HEK293T (cell line): Measurements from ENCODE around the gene ELP1.
A peak's percentile ranks its signal among the peaks of the same experiment; 100 is the strongest.
"Not testable (repeated sequence)": the region's sequence is repeated elsewhere in the genome, so short reads cannot be mapped to it uniquely, and the experiment has no call there.

Experiments
- CTCF ChIA-PET: fragments of 350-600 bp; formaldehyde crosslinking; extraction: SDS; loops from one replicate; lab custom pipeline; 2021; ENCODE audit warnings: antibody characterized with exemption, inconsistent platforms; lab: Yijun Ruan, JAX
- POLR2A ChIA-PET: fragments of 350-600 bp; formaldehyde crosslinking; extraction: SDS; loops from one replicate; lab custom pipeline; 2020; ENCODE audit warnings: antibody characterized with exemption, inconsistent platforms; lab: Yijun Ruan, JAX
- DNase-seq: peaks from one replicate; pipeline ENCODE4 v3.0.0; 2012; ENCODE audit warnings: mixed read lengths; ENCODE audit errors: extremely low spot score
- ARNT ChIP-seq: fragments of 450-650 bp; IDR thresholded peaks from 2 replicates; pipeline ENCODE4 v1.6.1; 2017; ENCODE audit warnings: mild to moderate bottlenecking
- BHLHE40 ChIP-seq: fragments of 450-650 bp; IDR thresholded peaks from 2 replicates; pipeline ENCODE4 v1.6.1; 2016; ENCODE audit warnings: mild to moderate bottlenecking, moderate library complexity, borderline replicate concordance
- CTBP1 ChIP-seq: fragments of 450-650 bp; IDR thresholded peaks from 2 replicates; pipeline ENCODE4 v1.6.1; 2016; ENCODE audit warnings: borderline replicate concordance
- ELF4 ChIP-seq: fragments of 450-650 bp; IDR thresholded peaks from 2 replicates; pipeline ENCODE4 v1.6.1; 2017; ENCODE audit warnings: antibody characterized with exemption
- FOXA1 ChIP-seq: fragments of 450-650 bp; IDR thresholded peaks from 2 replicates; pipeline ENCODE4 v1.6.1; 2016; ENCODE audit warnings: mild to moderate bottlenecking
- FOXK2 ChIP-seq: fragments of 450-650 bp; IDR thresholded peaks from 2 replicates; pipeline ENCODE4 v1.6.1; 2016; ENCODE audit warnings: mild to moderate bottlenecking
- FOXM1 ChIP-seq: fragments of 450-650 bp; IDR thresholded peaks from 2 replicates; pipeline ENCODE4 v1.6.1; 2017; ENCODE audit warnings: mild to moderate bottlenecking, borderline replicate concordance
- HDGF ChIP-seq: fragments of 450-650 bp; IDR thresholded peaks from 2 replicates; pipeline ENCODE4 v1.6.1; 2017; ENCODE audit warnings: antibody characterized with exemption, borderline replicate concordance
- L3MBTL2 ChIP-seq: fragments of 450-650 bp; conservative IDR thresholded peaks from 2 replicates; pipeline ENCODE4 v1.6.1; 2016; ENCODE audit warnings: mild to moderate bottlenecking
- LEF1 ChIP-seq: fragments of 450-650 bp; IDR thresholded peaks from 2 replicates; pipeline ENCODE4 v1.6.1; 2017; ENCODE audit warnings: mild to moderate bottlenecking, borderline replicate concordance
- NFRKB ChIP-seq: fragments of 450-650 bp; IDR thresholded peaks from 2 replicates; pipeline ENCODE4 v1.6.1; 2016; ENCODE audit warnings: mild to moderate bottlenecking, moderate library complexity
- SP1 ChIP-seq: fragments of 450-650 bp; IDR thresholded peaks from 2 replicates; pipeline ENCODE4 v1.6.1; 2017
- SUZ12 ChIP-seq: fragments of 450-650 bp; IDR thresholded peaks from 2 replicates; pipeline ENCODE4 v1.6.1; 2016; ENCODE audit warnings: mild to moderate bottlenecking
- TARDBP ChIP-seq: fragments of 450-650 bp; IDR thresholded peaks from 2 replicates; pipeline ENCODE4 v1.6.1; 2016
- ZNF384 ChIP-seq: fragments of 450-650 bp; IDR thresholded peaks from 2 replicates; pipeline ENCODE4 v1.6.1; 2016
- TF ChIP-seq, protein P1 (sequence below): fragments of 450-650 bp; IDR thresholded peaks from 2 replicates; pipeline ENCODE4 v1.6.1; 2016

Gene ELP1

DNA sequence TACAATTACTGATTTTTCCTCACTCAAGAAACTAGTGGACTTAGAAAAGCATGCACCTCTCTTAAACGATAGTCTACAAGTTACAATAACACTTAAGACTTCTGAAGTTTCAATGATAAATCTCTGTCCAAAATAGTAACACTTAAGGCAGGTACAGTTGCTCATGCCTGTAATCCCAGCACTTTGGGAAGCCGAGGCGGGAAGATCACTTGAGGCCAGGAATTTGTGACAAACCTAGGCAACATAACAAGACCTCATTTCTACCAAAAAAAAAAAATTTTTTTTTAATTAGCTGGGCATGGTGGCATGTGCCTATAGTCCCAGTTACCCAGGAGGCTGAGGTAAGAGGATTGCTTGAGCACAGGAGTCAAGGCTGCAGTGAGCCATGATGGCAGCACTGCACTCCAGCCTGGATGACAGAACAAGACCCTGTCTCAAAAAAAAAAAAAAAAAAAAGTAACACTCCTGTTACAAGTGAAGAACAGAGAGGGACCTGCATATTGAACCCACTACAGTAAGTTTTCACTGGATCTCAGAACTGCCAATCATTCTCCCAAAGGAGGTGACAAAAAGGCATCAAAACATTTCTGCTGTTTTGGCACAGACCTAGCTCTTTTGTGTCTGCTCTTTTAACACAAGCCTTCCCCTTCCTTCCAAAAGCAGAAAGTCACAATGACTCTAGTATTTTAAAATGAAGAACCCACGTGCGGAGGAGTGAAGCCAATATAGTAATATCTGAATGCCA, 3.8 kb upstream of the ELP1 start:
- DNase-seq = no peak
- POLR2A ChIA-PET = no interaction called here
- CTCF ChIA-PET = no interaction called here
- TF ChIP-seq TARDBP = no peak
- no peak for TF ChIP-seq HDGF
- no peak for TF ChIP-seq CTBP1
- no peak for TF ChIP-seq NFRKB
- TF ChIP-seq, protein P1, sequence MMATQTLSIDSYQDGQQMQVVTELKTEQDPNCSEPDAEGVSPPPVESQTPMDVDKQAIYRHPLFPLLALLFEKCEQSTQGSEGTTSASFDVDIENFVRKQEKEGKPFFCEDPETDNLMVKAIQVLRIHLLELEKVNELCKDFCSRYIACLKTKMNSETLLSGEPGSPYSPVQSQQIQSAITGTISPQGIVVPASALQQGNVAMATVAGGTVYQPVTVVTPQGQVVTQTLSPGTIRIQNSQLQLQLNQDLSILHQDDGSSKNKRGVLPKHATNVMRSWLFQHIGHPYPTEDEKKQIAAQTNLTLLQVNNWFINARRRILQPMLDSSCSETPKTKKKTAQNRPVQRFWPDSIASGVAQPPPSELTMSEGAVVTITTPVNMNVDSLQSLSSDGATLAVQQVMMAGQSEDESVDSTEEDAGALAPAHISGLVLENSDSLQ = peak; percentile 45
- no peak for TF ChIP-seq FOXK2
- TF ChIP-seq ELF4 = no peak
- TF ChIP-seq ZNF384 = no peak

DNA sequence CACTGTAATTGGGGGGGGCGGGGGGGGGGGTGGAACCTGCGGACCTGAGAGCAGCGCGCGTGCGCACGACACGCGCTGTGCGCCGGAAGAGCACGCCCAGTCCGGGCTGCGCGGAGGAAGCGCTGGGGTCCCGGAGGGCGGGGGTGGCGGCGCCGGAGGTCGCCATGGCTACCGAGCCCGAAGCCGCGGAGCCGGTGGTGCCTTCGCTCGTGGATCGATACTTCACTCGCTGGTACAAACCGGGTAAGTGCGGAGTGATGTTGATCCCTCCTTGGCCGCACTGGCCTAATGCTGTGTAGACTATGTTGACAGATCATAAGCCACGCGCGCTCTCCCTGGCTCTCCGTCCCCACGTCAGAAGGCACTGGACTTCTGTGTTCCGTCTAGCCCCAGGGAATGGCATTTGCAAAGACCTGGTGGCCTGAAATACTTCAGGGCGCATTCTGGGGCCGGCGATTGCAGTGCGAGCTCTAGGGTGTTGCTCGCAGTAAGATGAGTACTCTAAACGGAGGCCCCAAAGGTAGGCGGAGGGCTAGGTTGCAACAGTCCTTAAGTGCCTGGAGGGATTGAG, 484 bp upstream of the ELP1 start, which contains the start of gene ABITRAM:
Gene ABITRAM (plus strand): TSS at position 78 of the 571 bp plus-strand sequence. CDS start 87 bp downstream, at position 165.
- CTCF ChIA-PET = no interaction called here
- TF ChIP-seq ARNT (no peak), SP1 (no peak)
- POLR2A ChIA-PET = no interaction called here
- DNase-seq = peak; percentile 92

DNA sequence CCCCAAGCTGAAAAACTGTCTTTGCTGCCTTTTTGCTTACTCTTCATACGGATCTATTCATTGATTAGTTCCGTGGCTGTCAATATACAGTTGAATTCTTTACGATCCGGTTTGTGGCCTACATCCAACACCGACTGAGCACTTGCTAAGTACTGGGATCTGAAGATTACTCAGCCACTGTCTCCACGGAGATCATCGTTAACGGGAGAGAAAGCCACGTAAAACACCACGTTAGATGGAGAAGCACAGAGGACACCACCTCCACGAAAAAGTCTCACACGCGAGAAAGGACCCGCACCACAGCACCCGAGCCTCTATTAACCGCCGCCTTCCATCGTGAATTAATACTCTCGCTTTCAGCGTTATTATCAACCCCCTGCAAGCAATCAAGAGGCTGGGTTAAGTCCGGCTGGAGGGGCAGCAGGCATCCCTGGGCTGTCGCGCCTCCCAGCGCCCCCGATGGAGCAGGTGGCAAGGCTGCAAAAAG, 650 bp downstream of the ELP1 start:
- CTCF ChIA-PET = no interaction called here
- TF ChIP-seq CTBP1 (no peak), ARNT (no peak), HDGF (no peak), TARDBP (no peak), L3MBTL2 (no peak)
- POLR2A ChIA-PET = no interaction called here
- DNase-seq = peak; percentile 37

DNA sequence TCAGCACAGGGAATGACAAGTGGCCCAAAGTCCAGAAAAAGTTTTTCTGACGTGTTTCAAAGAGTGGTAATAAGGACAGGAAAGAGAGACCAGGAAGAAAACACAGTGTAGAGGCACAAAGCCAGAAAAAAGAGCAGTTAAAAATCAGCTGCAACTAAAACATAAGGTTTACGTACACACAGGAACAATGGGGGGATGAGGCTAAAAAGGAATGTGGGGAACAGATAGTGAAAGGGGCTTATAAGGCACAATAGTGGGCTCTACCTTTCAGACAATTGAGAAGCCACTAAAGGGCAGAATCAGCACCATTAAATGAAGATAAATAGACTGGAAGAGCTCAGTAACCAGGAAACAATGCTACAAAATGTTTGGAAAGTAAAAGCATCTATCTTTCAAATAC, 5.5 kb downstream of the ELP1 start:
- TF ChIP-seq ARNT = no peak
- TF ChIP-seq SP1 = no peak
- TF ChIP-seq FOXM1 = no peak
- no peak for TF ChIP-seq SUZ12
- TF ChIP-seq ELF4 = no peak
- no peak for TF ChIP-seq BHLHE40
- TF ChIP-seq FOXK2 = no peak
- no peak for TF ChIP-seq L3MBTL2
- POLR2A ChIA-PET = no interaction called here
- CTCF ChIA-PET = no interaction called here
- no peak for DNase-seq

DNA sequence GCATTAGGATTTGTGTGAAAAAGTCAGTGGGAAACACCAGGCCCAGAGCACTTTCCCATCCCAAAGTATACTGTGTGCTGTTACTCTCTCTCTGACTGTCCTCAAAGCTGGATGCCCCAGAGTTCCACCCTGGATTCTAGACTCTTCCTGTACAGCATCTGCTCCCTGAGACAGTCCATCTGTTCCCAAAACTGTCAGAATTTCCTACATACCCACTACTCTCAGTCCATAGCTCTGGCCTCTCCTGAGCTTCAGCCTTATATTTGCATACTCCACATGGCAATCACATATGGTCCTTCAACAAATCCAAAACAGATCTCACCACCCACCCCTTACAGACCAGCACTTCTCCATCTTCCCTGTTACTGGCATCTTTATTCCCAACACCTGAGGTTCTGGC, 9.5 kb downstream of the ELP1 start:
- DNase-seq = no peak
- CTCF ChIA-PET = no interaction called here
- TF ChIP-seq BHLHE40 (no peak), FOXM1 (no peak), SUZ12 (no peak), HDGF (no peak), FOXK2 (no peak), FOXA1 (no peak), CTBP1 (no peak), ZNF384 (no peak)
- POLR2A ChIA-PET = no interaction called here

DNA sequence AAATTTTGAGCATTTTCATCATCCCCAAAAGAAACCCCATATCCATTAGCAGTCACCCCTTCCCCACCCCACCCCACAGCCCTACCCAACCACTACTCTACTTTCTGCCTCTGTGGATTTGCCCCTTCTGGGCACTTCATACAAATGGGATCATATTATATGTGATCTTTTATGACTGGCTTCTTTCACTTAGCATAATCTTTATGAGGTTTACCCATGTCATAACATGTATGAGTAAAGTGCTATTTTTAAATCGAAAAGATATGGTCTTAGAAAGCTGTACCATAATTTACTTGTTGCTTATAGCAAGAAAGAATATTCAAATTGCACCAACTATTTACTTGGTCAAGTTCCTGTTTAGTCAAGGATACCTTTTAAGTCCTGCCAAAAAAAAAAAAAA, 12.7 kb downstream of the ELP1 start:
- POLR2A ChIA-PET = no interaction called here
- TF ChIP-seq ELF4 (no peak), ZNF384 (no peak), ARNT (no peak)
- no peak for DNase-seq
- CTCF ChIA-PET = interaction anchor here (0.6 kb wide), 1 partner anchor 386 kb away, joined by 5 read pairs; no protein-coding TSS in a partner anchor

DNA sequence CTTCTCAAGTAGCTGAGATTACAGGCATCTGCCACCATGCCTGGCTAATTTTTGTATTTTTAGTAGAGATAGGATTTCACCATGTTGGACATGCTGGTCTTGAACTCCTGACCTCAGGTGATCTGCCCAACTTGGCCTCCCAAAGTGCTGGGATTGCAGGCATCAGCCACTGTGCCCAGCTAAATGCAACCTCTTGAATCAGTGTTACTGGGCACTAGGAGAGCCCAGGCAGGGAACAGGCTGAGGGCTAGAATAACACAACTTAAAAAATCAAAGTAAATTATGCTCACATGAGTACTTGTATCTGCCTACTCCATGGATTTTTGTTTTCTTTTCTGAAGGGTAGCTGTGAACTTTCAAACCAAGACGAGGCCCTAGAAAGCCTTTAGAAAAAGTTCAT, 13.5 kb downstream of the ELP1 start:
- DNase-seq, POLR2A ChIA-PET, CTCF ChIA-PET: not testable (repeated sequence)

DNA sequence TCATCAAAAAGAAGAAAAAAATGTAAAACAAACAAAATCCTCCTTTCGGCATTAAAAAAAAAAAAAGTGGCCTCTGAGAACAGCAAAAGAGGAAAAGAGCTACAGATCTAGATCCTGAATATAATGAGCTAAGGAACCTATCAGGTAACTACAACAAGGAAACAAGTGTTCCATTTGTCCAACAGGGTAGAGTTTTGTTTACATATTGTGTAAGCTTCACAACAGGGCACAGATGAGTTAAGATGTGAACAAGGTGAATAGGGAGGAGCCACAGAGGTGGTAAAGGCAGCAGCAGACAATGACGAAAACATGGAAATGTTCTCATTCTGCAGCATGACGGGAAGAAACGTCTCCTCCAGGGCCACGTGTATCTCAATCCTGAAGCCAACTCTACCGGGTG, 14.4 kb downstream of the ELP1 start:
- ChIA-PET POLR2A (no interaction called here), CTCF (no interaction called here)
- TF ChIP-seq SP1 = no peak
- no peak for TF ChIP-seq LEF1
- no peak for TF ChIP-seq SUZ12
- TF ChIP-seq, protein P1 = no peak
- TF ChIP-seq ARNT = no peak
- TF ChIP-seq HDGF = no peak
- no peak for TF ChIP-seq NFRKB
- TF ChIP-seq FOXA1 = no peak
- no peak for TF ChIP-seq BHLHE40
- no peak for TF ChIP-seq ELF4

More for the DNA sequence above, 14.4 kb downstream of the ELP1 start:
- DNase-seq = no peak
